Measurements from ENCODE around the gene REG1B. TPM values are rescaled to one million over a fixed set of nuclear protein-coding genes. Genes with fewer than 3 reads are reported as not detected.
A peak's percentile ranks its signal among the peaks of the same experiment; 100 is the strongest.
"Not testable (repeated sequence)": the region's sequence is repeated elsewhere in the genome, so short reads cannot be mapped to it uniquely, and the experiment has no call there.

Gene REG1B
- total RNA-seq, 1 experiment from 2014 or later, result not detected

GRCh38 chr2:79097843-79098242 lies 10.1 kb upstream of the REG1B start:
- no peak for DNase-seq (ENCODE audit: low read depth, low spot score)
- in situ Hi-C loops (cut with HindIII; ENCODE audit: low pct_unique_long_range_greater_than_20kb, low sequenced_read_pairs), result no loop called here

GRCh38 chr2:79090693-79091092 lies 2.9 kb upstream of the REG1B start:
- in situ Hi-C loops (cut with HindIII; ENCODE audit: low pct_unique_long_range_greater_than_20kb, low sequenced_read_pairs), result no loop called here
- no peak for DNase-seq (ENCODE audit: low read depth, low spot score)

- in situ Hi-C loops (cut with HindIII; ENCODE audit: low pct_unique_long_range_greater_than_20kb, low sequenced_read_pairs), result no loop called here
- DNase-seq (ENCODE audit: low read depth, low spot score), result no peak
Observed at GRCh38 chr2:79086255-79086654, 1.5 kb downstream of the REG1B start.

- no peak for DNase-seq (ENCODE audit: low read depth, low spot score)
- in situ Hi-C loops (cut with HindIII; ENCODE audit: low pct_unique_long_range_greater_than_20kb, low sequenced_read_pairs), result no loop called here
Observed at GRCh38 chr2:79085382-79085781, 2.4 kb downstream of the REG1B start.

- in situ Hi-C loops (cut with HindIII; ENCODE audit: low pct_unique_long_range_greater_than_20kb, low sequenced_read_pairs), result no loop called here
- no peak for DNase-seq (ENCODE audit: low read depth, low spot score)
Observed at GRCh38 chr2:79084495-79085135, 3.2 kb downstream of the REG1B start.

- in situ Hi-C loops (cut with HindIII; ENCODE audit: low pct_unique_long_range_greater_than_20kb, low sequenced_read_pairs), result no loop called here
- no peak for DNase-seq (ENCODE audit: low read depth, low spot score)
Observed at GRCh38 chr2:79083597-79084251, 4.1 kb downstream of the REG1B start.

GRCh38 chr2:79082987-79083386 lies 4.8 kb downstream of the REG1B start:
- in situ Hi-C loops (cut with HindIII; ENCODE audit: low pct_unique_long_range_greater_than_20kb, low sequenced_read_pairs), result no loop called here
- no peak for DNase-seq (ENCODE audit: low read depth, low spot score)

- DNase-seq (ENCODE audit: low read depth, low spot score), result no peak
- in situ Hi-C loops (cut with HindIII; ENCODE audit: low pct_unique_long_range_greater_than_20kb, low sequenced_read_pairs), result no loop called here
Observed at GRCh38 chr2:79071078-79071477, 16.7 kb downstream of the REG1B start.

- in situ Hi-C loops (cut with HindIII; ENCODE audit: low pct_unique_long_range_greater_than_20kb, low sequenced_read_pairs), result loop anchor here (10.0 kb wide), 1 partner anchor 140 kb away; no protein-coding TSS in a partner anchor
- no peak for DNase-seq (ENCODE audit: low read depth, low spot score)
Observed at GRCh38 chr2:79065201-79065600, 22.6 kb downstream of the REG1B start.

- DNase-seq (ENCODE audit: low read depth, low spot score); in situ Hi-C loops (cut with HindIII; ENCODE audit: low pct_unique_long_range_greater_than_20kb, low sequenced_read_pairs): not testable (repeated sequence)
Observed at GRCh38 chr2:79054769-79055168, 33.0 kb downstream of the REG1B start.

- in situ Hi-C loops (cut with HindIII; ENCODE audit: low pct_unique_long_range_greater_than_20kb, low sequenced_read_pairs); DNase-seq (ENCODE audit: low read depth, low spot score): not testable (repeated sequence)
Observed at GRCh38 chr2:79053486-79053885, 34.3 kb downstream of the REG1B start.

- in situ Hi-C loops (cut with HindIII; ENCODE audit: low pct_unique_long_range_greater_than_20kb, low sequenced_read_pairs), result no loop called here
- DNase-seq (ENCODE audit: low read depth, low spot score), result peak; percentile 68
Observed at GRCh38 chr2:79041032-79041448, 46.8 kb downstream of the REG1B start.

- peak; percentile 16 for DNase-seq (ENCODE audit: low read depth, low spot score)
- in situ Hi-C loops (cut with HindIII; ENCODE audit: low pct_unique_long_range_greater_than_20kb, low sequenced_read_pairs), result no loop called here
Observed at GRCh38 chr2:79039944-79040343, 47.8 kb downstream of the REG1B start.

Other genes with a start within 250 kb of the REG1B start
- gene REG3G, start 62.3 kb downstream of the REG1B start, total RNA-seq (2014; rRNA removed; shearing (Covaris generic)), result 0.19 TPM in 1 of 2 replicates, not detected in the other
- not detected in 2 replicates for gene REG1A, start 32.5 kb upstream of the REG1B start, total RNA-seq (2014; rRNA removed; shearing (Covaris generic))
- gene REG3A, start 71.8 kb upstream of the REG1B start, total RNA-seq (2014; rRNA removed; shearing (Covaris generic)), result not detected in 2 replicates

Data from SK-MEL-5 (cell line).